HEK293T (cell line): ENCODE data around the gene SPIN4.
"Not testable (repeated sequence)": the region's sequence is repeated elsewhere in the genome, so short reads cannot be mapped to it uniquely, and the experiment has no call there.

Experiments
- ELF4 ChIP-seq: fragments of 450-650 bp; IDR thresholded peaks from 2 replicates; pipeline ENCODE4 v1.6.1; 2017; ENCODE audit warnings: antibody characterized with exemption
- SP1 ChIP-seq: fragments of 450-650 bp; IDR thresholded peaks from 2 replicates; pipeline ENCODE4 v1.6.1; 2017

DNA sequence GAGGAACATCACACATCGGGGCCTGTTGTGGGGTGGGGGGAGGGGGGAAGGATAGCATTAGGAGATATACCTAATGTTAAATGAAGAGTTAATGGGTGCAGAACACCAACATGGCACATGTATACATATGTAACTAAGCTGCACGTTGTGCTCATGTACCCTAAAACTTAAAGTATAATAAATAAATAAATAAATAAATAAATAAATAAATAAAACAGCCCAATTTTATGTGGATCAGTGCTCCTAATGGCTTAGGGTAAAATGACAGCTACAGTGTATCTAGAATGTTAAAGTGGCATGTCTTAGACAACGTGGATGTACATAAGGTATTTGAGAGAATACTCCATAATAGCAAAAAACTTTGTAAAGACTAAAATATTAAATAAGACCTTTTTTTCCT is 21.9 kb upstream of the SPIN4 start:
- TF ChIP-seq SP1, ELF4: not testable (repeated sequence)
